B cell (primary cell): Measurements from ENCODE around the gene PGLYRP2.

Experiments used
- EZH2 ChIP-seq: IDR thresholded peaks from 2 replicates; pipeline ENCODE4 v1.6.1; 2012; ENCODE audit warnings: borderline replicate concordance, low read depth, mild to moderate bottlenecking, moderate library complexity, low read length; ENCODE audit not compliant: insufficient read depth, poor library complexity, severe bottlenecking
- TF ChIP-seq, protein P1 (sequence below): fragments of 200-600 bp; IDR thresholded peaks from one replicate; pipeline ENCODE4 v1.8.0; 2022; ENCODE audit warnings: antibody characterized with exemption, mild to moderate bottlenecking

DNA sequence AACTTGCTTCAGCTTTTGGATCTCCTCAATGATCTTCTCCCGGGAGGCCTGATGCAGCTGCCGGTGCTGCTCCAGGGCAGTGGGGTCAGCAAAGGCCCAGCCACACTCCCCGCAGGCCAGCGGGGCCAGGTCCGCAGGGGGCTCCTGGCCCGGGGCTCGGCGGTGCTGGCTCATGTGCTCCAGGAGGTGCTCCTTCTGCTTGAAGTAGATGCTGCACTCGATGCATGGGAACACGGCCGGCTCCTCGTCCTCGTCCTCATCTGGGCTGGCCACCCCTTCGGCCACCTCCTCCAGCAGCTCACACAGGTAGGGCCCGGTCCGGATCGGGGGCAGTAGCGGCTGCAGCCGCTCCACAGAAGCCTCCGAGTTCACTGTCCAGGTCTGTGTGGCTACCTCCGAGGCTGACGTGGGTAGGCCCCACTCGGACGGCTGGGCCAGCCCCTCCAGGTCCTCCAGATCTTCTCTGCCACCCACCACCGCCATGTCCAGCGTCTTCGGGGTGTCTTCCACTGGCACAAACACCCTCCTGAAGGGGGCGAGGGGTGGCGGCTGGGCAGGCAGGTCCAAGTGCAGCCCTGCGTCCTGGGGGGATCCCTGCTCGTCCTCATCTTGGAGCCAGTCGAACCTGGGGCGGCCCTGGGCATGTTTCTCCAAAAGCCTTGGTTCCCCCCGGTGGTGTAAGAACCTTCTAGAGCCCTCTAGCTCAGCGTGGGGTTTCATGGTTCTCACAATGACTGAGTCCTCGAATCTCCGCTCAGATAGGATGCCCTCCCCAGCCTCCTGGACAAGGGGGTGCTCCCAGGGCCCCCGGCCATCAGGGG is 39.3 kb downstream of the PGLYRP2 start:
- TF ChIP-seq, protein P1, sequence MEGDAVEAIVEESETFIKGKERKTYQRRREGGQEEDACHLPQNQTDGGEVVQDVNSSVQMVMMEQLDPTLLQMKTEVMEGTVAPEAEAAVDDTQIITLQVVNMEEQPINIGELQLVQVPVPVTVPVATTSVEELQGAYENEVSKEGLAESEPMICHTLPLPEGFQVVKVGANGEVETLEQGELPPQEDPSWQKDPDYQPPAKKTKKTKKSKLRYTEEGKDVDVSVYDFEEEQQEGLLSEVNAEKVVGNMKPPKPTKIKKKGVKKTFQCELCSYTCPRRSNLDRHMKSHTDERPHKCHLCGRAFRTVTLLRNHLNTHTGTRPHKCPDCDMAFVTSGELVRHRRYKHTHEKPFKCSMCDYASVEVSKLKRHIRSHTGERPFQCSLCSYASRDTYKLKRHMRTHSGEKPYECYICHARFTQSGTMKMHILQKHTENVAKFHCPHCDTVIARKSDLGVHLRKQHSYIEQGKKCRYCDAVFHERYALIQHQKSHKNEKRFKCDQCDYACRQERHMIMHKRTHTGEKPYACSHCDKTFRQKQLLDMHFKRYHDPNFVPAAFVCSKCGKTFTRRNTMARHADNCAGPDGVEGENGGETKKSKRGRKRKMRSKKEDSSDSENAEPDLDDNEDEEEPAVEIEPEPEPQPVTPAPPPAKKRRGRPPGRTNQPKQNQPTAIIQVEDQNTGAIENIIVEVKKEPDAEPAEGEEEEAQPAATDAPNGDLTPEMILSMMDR: no peak
- TF ChIP-seq EZH2: no peak
